Aorta (tissue), 5 donors: Measurements from ENCODE around the gene BMI1. TPM values are rescaled to one million over a fixed set of nuclear protein-coding genes. Genes with fewer than 3 reads are reported as not detected.

Source experiments
- ATAC-seq: fragments of 200-7000 bp; cut with Tn5 transposase; one replicate; pipeline ENCODE4 v1.9.1; 2022; ENCODE audit warnings: moderate library complexity; ENCODE audit not compliant: low FRiP score
- DNase-seq, 2 donors: peaks; one replicate each; pipeline ENCODE4 v3.0.0-alpha.2; 2020
- H3K27ac ChIP-seq, 2 donors: one replicate each; pipeline ENCODE4 v1.5.1; 2013; ENCODE audit warnings: low read length in 2 of 2, mild to moderate bottlenecking in 2 of 2, moderate library complexity in 2 of 2, control low read depth in 1 of 2, inconsistent platforms in 1 of 2, low read depth in 1 of 2
- H3K27me3 ChIP-seq, 2 donors: one replicate each; pipeline ENCODE4 v1.6.1; 2013; ENCODE audit warnings: control low read depth in 1 of 2, low read length in 1 of 2, mild to moderate bottlenecking in 1 of 2, moderate library complexity in 1 of 2; ENCODE audit not compliant: insufficient read depth in 2 of 2, control insufficient read depth in 1 of 2
- H3K36me3 ChIP-seq, 2 donors: one replicate each; pipeline ENCODE4 v1.6.1; 2013; ENCODE audit warnings: control low read depth in 1 of 2, low read length in 1 of 2, mild to moderate bottlenecking in 1 of 2; ENCODE audit not compliant: insufficient read depth in 2 of 2, control insufficient read depth in 1 of 2
- H3K4me1 ChIP-seq, 2 donors: one replicate each; pipeline ENCODE4 v1.6.1; 2013; ENCODE audit warnings: low read length in 2 of 2, control low read depth in 1 of 2, mild to moderate bottlenecking in 1 of 2, moderate library complexity in 1 of 2; ENCODE audit not compliant: insufficient read depth in 2 of 2, control insufficient read depth in 1 of 2
- H3K4me3 ChIP-seq, 2 donors: one replicate each; pipeline ENCODE4 v1.5.1; 2013; ENCODE audit warnings: low read length in 2 of 2, control low read depth in 1 of 2, mild to moderate bottlenecking in 1 of 2
- H3K9me3 ChIP-seq: one replicate; pipeline ENCODE4 v1.6.1; 2013; ENCODE audit warnings: mild to moderate bottlenecking, low read length; ENCODE audit not compliant: control insufficient read depth
- WGBS, 2 donors: extraction: QIAGEN DNeasy Blood & Tissue Kit; methylation state at CpG; one replicate each; pipeline ENCODE4 v1.1.7; 2013; 5-methylcytosine and 5-hydroxymethylcytosine counted together
- intact Hi-C, 2 donors: fragments of 100-400 bp; cut with DNase I; formaldehyde crosslinking; loops; one replicate each; pipeline versions ENCODE4 v1.14.2 to v1.15.0; 2022
- polyA plus RNA-seq, 2 donors: library from polyadenylated mRNA; stranded (reverse); fragments of 200-250 nt; gene quantifications; one replicate each; pipeline ENCODE4 v1.2.3, GENCODE V29; 2013
- total RNA-seq, 2 donors: library from RNA; stranded (reverse); fragmentation: NEBNext Ultra II Directional; extraction: Animal tissue kit (Norgen Biotek cat#: 25700); gene quantifications; one replicate each; pipeline ENCODE4 v1.2.1, GENCODE V29; 2021
- donor health status: healthy with polysubstance abuse.
- donor health status: Bipolar disorder and iron deficiency.
- donor health status: DM: no; HTN: no; CAD: no.
- donor health status: DM: no; HTN: no; CAD: no.
- donor health status: DM: yes; HTN: yes; CAD: no.

BMI1 gene
- total and polyA plus RNA-seq, 4 donors: 40.8 to 61.4 (median 55.4) TPM

DNA sequence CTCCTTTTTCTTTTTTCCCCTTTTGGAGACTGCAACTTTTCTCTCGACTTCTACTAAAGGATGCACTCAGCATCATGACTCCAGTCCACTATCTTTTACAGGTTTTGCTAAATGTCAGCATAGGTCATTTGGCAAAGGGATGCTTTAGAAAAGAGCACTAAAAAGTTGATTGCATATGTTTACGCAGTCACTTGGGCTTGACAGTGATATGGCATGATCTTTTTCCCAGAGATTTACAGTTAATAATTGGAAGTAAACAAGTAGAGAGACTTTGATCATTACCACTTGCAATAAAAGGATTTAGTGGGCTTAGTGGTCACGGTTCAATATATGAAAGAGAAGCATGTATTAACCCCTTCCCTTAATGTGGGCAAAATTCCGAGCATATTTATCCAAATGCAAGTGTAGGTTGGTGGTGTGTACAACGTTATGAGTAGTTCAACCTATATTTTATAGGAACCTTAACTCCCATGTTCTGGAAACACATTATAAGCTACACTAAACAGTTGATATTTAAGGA, 1.8 kb downstream of the BMI1 start:
- Histone ChIP-seq H3K27me3 (no peaks in the 10 kb centered on the region), H3K9me3 (no peaks in the 10 kb centered on the region), H3K4me3 (peak overlapping the region; percentile 64 to 93), H3K36me3 (no peaks in the 10 kb centered on the region), H3K4me1 (peaks cover 2 to 3% of the 10 kb centered on the region in 2 donors), H3K27ac (no peak overlapping the region)
- 76 to 78% methylated on average over 5 of the region's 5 CpGs for WGBS, 2 donors
- DNase-seq (no peak), ATAC-seq (no peak)
- intact Hi-C loops: loop anchor here (5.0 to 10.0 kb wide), 6 partner anchors 95 to 828 kb away; partner anchors contain the start of genes DNAJC1 (in 1 of the 2) and SKIDA1 (in 1 of the 2)

- H3K27ac ChIP-seq: no peak overlapping the region
- WGBS, 2 donors: 79 to 83% methylated on average over 5 of the region's 5 CpGs
- no peaks in the 10 kb centered on the region for H3K36me3 ChIP-seq
- DNase-seq (no peak), ATAC-seq (no peak)
- H3K4me3 ChIP-seq: no peak overlapping the region
- peaks cover 2 to 3% of the 10 kb centered on the region in 2 donors for H3K4me1 ChIP-seq
- no peaks in the 10 kb centered on the region for H3K27me3 ChIP-seq
- H3K9me3 ChIP-seq: no peaks in the 10 kb centered on the region
- intact Hi-C loops: loop anchor here (5.0 to 10.0 kb wide), 6 partner anchors 96 to 829 kb away; partner anchors contain the start of genes DNAJC1 (in 1 of the 2) and SKIDA1 (in 1 of the 2)
Measured at GRCh38 chr10:22323538-22324305, 2.8 kb downstream of the BMI1 start.

DNA sequence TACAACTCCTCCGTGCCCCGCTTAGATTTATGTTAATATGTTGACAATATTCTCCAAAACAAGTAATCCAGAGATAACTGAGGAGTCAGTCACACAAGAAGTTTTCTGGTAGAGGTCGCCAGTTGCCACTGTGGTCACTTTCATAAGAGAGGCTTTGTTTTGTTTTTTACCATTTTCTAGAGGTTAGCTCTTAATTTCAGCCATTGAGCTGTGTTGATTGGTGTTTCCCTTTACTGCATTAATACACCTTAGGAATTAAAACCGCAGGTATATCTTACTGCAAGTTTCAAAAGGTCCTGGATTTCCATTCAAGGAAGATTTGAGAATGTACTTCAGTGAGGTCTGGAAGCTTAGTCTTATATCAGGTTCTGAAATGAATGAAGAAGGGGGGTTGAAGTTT, 3.5 kb downstream of the BMI1 start:
- ATAC-seq: no peak
- Histone ChIP-seq H3K9me3 (no peaks in the 10 kb centered on the region), H3K36me3 (peaks cover 0 to 3% of the 10 kb centered on the region in 2 donors), H3K4me3 (peak overlapping the region in 1 of 2 donors; percentile 92), H3K4me1 (peaks cover 2 to 3% of the 10 kb centered on the region in 2 donors), H3K27me3 (no peaks in the 10 kb centered on the region), H3K27ac (no peak overlapping the region)
- no peak for DNase-seq
- WGBS, 2 donors: 86 to 89% methylated on average over 4 of the region's 4 CpGs
- intact Hi-C loops: loop anchor here (5.0 to 10.0 kb wide), 6 partner anchors 97 to 830 kb away; partner anchors contain the start of genes DNAJC1 (in 1 of the 2) and SKIDA1 (in 1 of the 2)

DNA sequence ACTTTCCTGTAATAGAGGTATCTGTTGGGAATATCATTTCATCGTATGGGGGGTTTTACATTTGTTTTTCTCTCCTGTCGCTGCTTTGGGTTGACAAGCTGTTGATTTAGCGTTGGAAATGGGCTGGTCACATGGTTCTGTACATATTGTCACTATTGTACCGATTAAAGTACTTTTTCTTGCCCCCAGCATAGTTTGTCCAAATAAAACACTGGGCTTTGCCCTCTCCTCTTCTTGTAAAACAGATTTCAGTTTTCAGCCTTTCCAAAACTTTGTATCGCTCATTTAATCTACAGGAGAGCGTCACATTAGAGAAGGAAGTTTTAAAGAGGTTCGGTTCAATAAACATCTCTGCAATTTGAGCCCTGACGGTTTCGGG, 4.0 kb downstream of the BMI1 start:
- peaks cover 2 to 3% of the 10 kb centered on the region in 2 donors for H3K4me1 ChIP-seq
- H3K4me3 ChIP-seq: peak overlapping the region; percentile 44 to 92
- no peaks in the 10 kb centered on the region for H3K27me3 ChIP-seq
- no peaks in the 10 kb centered on the region for H3K9me3 ChIP-seq
- no peak for DNase-seq
- WGBS, 2 donors: 6 to 7% methylated on average over 9 of the region's 9 CpGs
- intact Hi-C loops: loop anchor here (5.0 to 10.0 kb wide), 6 partner anchors 98 to 830 kb away; partner anchors contain the start of genes DNAJC1 (in 1 of the 2) and SKIDA1 (in 1 of the 2)
- H3K27ac ChIP-seq: no peak overlapping the region
- H3K36me3 ChIP-seq: peaks cover 0 to 3% of the 10 kb centered on the region in 2 donors
- ATAC-seq: no peak

GRCh38 chr10:22325272-22326144, 4.6 kb downstream of the BMI1 start:
- no peaks in the 10 kb centered on the region for H3K27me3 ChIP-seq
- peaks cover 0 to 3% of the 10 kb centered on the region in 2 donors for H3K36me3 ChIP-seq
- no peaks in the 10 kb centered on the region for H3K9me3 ChIP-seq
- DNase-seq (peak; percentile 83 to 92), ATAC-seq (peak; percentile 72)
- 1% methylated on average over 53 to 92 of the region's 92 CpGs for WGBS, 2 donors
- peaks cover 2 to 3% of the 10 kb centered on the region in 2 donors for H3K4me1 ChIP-seq
- intact Hi-C loops: loop anchor here (10.0 kb wide), 4 partner anchors 229 to 831 kb away; partner anchors contain the start of genes DNAJC1 (in 1 of the 2) and SKIDA1 (in 1 of the 2)
- H3K27ac ChIP-seq: peak overlapping the region in 1 of 2 donors; percentile 52
- peak overlapping the region; percentile 44 to 92 for H3K4me3 ChIP-seq

DNA sequence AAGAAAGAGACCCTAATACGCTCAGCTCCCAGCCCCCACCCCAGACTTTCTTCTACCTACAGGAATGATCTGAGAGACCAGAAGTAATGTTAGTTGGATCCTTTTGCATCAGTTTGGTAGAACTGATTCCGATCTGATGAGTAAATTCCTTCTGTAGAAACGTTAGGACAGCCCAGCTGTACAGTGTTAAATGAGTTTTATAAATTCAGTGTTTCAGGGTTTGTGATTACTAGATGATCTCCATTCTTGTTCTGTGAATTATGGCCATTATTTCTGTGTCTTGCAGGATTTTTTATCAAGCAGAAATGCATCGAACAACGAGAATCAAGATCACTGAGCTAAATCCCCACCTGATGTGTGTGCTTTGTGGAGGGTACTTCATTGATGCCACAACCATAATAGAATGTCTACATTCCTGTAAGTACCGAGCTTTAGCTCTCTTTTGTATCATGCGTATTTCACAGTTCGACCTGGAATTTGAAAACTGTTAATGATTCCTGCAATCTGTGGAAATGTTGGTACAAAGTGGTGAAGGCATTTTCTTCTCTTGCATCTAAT, 5.3 kb downstream of the BMI1 start:
- DNase-seq (no peak), ATAC-seq (no peak)
- WGBS, 2 donors: 56 to 61% methylated on average over 8 of the region's 8 CpGs
- Histone ChIP-seq H3K9me3 (no peaks in the 10 kb centered on the region), H3K36me3 (peaks cover 0 to 3% of the 10 kb centered on the region in 2 donors), H3K27ac (peak overlapping the region in 1 of 2 donors; percentile 52), H3K27me3 (no peaks in the 10 kb centered on the region), H3K4me3 (peak overlapping the region; percentile 44 to 92), H3K4me1 (peaks cover 2 to 3% of the 10 kb centered on the region in 2 donors)
- intact Hi-C loops: loop anchor here (10.0 kb wide), 4 partner anchors 229 to 831 kb away; partner anchors contain the start of genes DNAJC1 (in 1 of the 2) and SKIDA1 (in 1 of the 2)

- no peak overlapping the region for H3K27ac ChIP-seq
- ATAC-seq: no peak
Measured at GRCh38 chr10:22329150-22329549, 8.3 kb downstream of the BMI1 start.

More at GRCh38 chr10:22329150-22329549, 8.3 kb downstream of the BMI1 start:
- Histone ChIP-seq H3K36me3 (peaks cover 0 to 3% of the 10 kb centered on the region in 2 donors), H3K4me1 (peaks cover 0 to 2% of the 10 kb centered on the region in 2 donors), H3K4me3 (no peak overlapping the region), H3K27me3 (no peaks in the 10 kb centered on the region), H3K9me3 (no peaks in the 10 kb centered on the region)
- intact Hi-C loops: loop anchor here (10.0 kb wide), 4 partner anchors 226 to 834 kb away; partner anchors contain the start of genes DNAJC1 (in 1 of the 2) and SKIDA1 (in 1 of the 2)
- WGBS, 2 donors: 96 to 97% methylated on average over 3 of the region's 3 CpGs
- DNase-seq: no peak
